Gastroesophageal sphincter (tissue), 3 donors: Measurements from ENCODE around the gene JRKL.
A peak's percentile ranks its signal among the peaks of the same experiment; 100 is the strongest.

ENCODE experiments used
- EP300 ChIP-seq: sonication (generic); formaldehyde crosslinking; IDR thresholded peaks from one replicate; pipeline ENCODE4 v1.6.1; 2017; ENCODE audit warnings: antibody characterized with exemption, mild to moderate bottlenecking
- POLR2A ChIP-seq, 2 donors: fragments of 450-650 bp; IDR thresholded peaks; one replicate each; pipeline ENCODE4 v1.6.1; 2017; ENCODE audit warnings: antibody characterized with exemption in 2 of 2, mild to moderate bottlenecking in 2 of 2, moderate library complexity in 1 of 2
- POLR2AphosphoS5 ChIP-seq: sonication (generic); formaldehyde crosslinking; IDR thresholded peaks from one replicate; pipeline ENCODE4 v1.6.1; 2017; ENCODE audit warnings: antibody characterized with exemption
- TF ChIP-seq, protein P1 (sequence below), 4 experiments: fragments of 200-600 bp in 2 of 4; fragments of 450-650 bp in 2 of 4; sonication (generic) in 1 of 4; IDR thresholded peaks; one replicate each; pipeline ENCODE4 v1.5.1; 2017 to 2019; ENCODE audit warnings: antibody characterized with exemption in 4 of 4, mild to moderate bottlenecking in 2 of 4, moderate library complexity in 2 of 4

DNA sequence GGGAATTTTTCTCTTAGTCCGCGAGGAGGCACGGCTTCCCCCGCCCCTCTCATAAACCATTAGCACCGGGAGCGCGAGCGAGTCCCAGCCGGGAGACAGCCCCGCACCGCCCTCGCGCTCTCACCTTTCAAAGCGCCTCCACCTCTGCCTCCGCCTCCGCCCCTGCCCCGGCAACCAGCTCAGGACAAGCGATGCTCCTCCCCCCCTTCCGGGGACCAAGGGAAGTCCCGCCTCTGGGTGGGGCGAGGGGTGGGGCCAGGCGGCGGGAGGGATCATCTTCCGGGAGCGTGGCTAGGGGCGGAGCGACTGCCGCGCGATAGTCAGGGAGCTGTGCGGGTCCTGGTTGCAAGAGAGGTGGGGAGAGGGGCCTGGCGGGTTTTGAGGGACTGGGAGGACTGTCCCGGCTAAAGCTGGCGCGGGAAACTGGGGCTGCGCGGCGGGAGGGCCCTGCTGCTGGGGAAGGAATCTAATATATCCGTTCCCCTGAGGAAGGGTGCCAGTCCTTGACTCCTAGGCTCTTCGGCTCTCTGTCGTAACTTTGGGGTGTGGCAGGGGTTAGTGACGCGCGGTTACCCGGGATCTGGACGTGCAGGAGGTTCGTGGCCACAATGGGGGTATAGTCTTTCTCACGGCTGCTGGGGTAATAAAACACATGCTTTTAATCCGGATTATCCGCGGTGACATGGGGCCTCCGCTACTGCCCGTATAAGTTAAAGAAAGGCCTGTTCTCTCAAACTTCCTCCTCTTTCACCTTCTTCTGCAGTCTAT, at the start of gene JRKL, which contains the start of gene CCDC82:
- TF ChIP-seq, protein P1, sequence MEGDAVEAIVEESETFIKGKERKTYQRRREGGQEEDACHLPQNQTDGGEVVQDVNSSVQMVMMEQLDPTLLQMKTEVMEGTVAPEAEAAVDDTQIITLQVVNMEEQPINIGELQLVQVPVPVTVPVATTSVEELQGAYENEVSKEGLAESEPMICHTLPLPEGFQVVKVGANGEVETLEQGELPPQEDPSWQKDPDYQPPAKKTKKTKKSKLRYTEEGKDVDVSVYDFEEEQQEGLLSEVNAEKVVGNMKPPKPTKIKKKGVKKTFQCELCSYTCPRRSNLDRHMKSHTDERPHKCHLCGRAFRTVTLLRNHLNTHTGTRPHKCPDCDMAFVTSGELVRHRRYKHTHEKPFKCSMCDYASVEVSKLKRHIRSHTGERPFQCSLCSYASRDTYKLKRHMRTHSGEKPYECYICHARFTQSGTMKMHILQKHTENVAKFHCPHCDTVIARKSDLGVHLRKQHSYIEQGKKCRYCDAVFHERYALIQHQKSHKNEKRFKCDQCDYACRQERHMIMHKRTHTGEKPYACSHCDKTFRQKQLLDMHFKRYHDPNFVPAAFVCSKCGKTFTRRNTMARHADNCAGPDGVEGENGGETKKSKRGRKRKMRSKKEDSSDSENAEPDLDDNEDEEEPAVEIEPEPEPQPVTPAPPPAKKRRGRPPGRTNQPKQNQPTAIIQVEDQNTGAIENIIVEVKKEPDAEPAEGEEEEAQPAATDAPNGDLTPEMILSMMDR (IDR thresholded peaks at IDR 0.05) = peak in 1 of 4 experiments; percentile 28
- TF ChIP-seq POLR2AphosphoS5 (peak; percentile 91), POLR2A (IDR thresholded peaks at IDR 0.05) (peak; percentile 64 to 84), EP300 (no peak)
